ENCODE results near the gene KASH5. TPM values are rescaled to one million over a fixed set of nuclear protein-coding genes. Genes with fewer than 3 reads are reported as not detected.

Gene KASH5
- total and polyA plus RNA-seq, 2 of the 4 experiments (the other 2 are of a cell fraction): not detected

- H2BK15ac ChIP-seq (ENCODE audit: low read depth, low read length): no peak within 1 kb of the TSS
- H4K5ac ChIP-seq (ENCODE audit: low read depth, low read length): no peak within 1 kb of the TSS
- H4K20me1 ChIP-seq (ENCODE audit: insufficient read depth, low read length): no peaks in the 10 kb centered on the region
- H3K18ac ChIP-seq (ENCODE audit: low read depth, low read length): no peak within 1 kb of the TSS
- H4K91ac ChIP-seq (ENCODE audit: insufficient read depth, low read depth, low read length): no peak within 1 kb of the TSS
- intact Hi-C loops (cut with micrococcal nuclease): no loop called here
- dilution Hi-C loops (cut with HindIII; ENCODE audit: low sequenced_read_pairs, unreplicated experiment): no loop called here
- ChIA-PET POLR2A (ENCODE audit: unreplicated experiment) (no interaction called here), CTCF (no interaction called here)
- H3K4me3 ChIP-seq (ENCODE audit: insufficient read depth, low read depth, low read length): no peak within 1 kb of the TSS
- no peak within 1 kb of the TSS for H3K27ac ChIP-seq (ENCODE audit: insufficient read depth, low read length)
- WGBS, 2 experiments (ENCODE audit: extremely low coverage in 2 of 2, insufficient read length in 1 of 2): 43% methylated on average over 3 of the region's 7 CpGs; no CpG with 5 or more reads in 1 of the 2 experiments
- ATAC-seq (ENCODE audit: low read depth): no peak
- H2BK5ac ChIP-seq (ENCODE audit: low read depth, low read length, poor library complexity, severe bottlenecking): no peak within 1 kb of the TSS
- no peak within 1 kb of the TSS for H3K4me2 ChIP-seq (ENCODE audit: low read depth, low read length)
- no peak within 1 kb of the TSS for H3K4ac ChIP-seq (ENCODE audit: low read depth, low read length)
- H2AFZ ChIP-seq (replicated peaks; ENCODE audit: low read length, poor library complexity): no peak within 1 kb of the TSS
- no peak within 1 kb of the TSS for H3K23ac ChIP-seq (ENCODE audit: low read depth, low read length)
- no peak within 1 kb of the TSS for H3K14ac ChIP-seq (replicated peaks; ENCODE audit: low read depth, low read length)
- no peak within 1 kb of the TSS for H2BK120ac ChIP-seq (ENCODE audit: low read depth, low read length)
- no peak within 1 kb of the TSS for H2AK9ac ChIP-seq (replicated peaks; ENCODE audit: low read depth, low read length, poor library complexity)
- H4K8ac ChIP-seq (ENCODE audit: low read depth in 2 of 2, low read length in 2 of 2): no peak within 1 kb of the TSS
- H3K9me1 ChIP-seq (ENCODE audit: insufficient read depth, low read length): no peaks in the 10 kb centered on the region
- no peak within 1 kb of the TSS for H2BK20ac ChIP-seq (ENCODE audit: low read depth, low read length)
- no peak for TF ChIP-seq RFX5 (IDR thresholded peaks at IDR 0.05; ENCODE audit: low read depth, low read length)
- no peak for TF ChIP-seq BHLHE40 (IDR thresholded peaks at IDR 0.05; ENCODE audit: low read depth, low read length)
- no peak for TF ChIP-seq CEBPB (IDR thresholded peaks at IDR 0.05; ENCODE audit: low read depth, low read length)
- TF ChIP-seq RCOR1 (IDR thresholded peaks at IDR 0.05; ENCODE audit: insufficient replicate concordance, low read length): no peak
- TF ChIP-seq ELK1 (IDR thresholded peaks at IDR 0.05; ENCODE audit: borderline replicate concordance, low read depth, low read length): no peak
- no peak for TF ChIP-seq SMC3 (IDR thresholded peaks at IDR 0.05; ENCODE audit: low read depth, low read length)
- no peak for TF ChIP-seq CHD1 (IDR thresholded peaks at IDR 0.05; ENCODE audit: low read depth, low read length)
- no peak for TF ChIP-seq RAD21 (IDR thresholded peaks at IDR 0.05; ENCODE audit: low read length)
- TF ChIP-seq MAFK (IDR thresholded peaks at IDR 0.05; ENCODE audit: low read depth, low read length): no peak
- no peak for TF ChIP-seq POLR2A (IDR thresholded peaks at IDR 0.05; ENCODE audit: low read depth, low read length)
- no peak for TF ChIP-seq MXI1 (IDR thresholded peaks at IDR 0.05; ENCODE audit: borderline replicate concordance, low read depth, low read length)
- no peak for TF ChIP-seq USF2 (IDR thresholded peaks at IDR 0.05; ENCODE audit: low read depth, low read length)
- no peak for TF ChIP-seq FOS (IDR thresholded peaks at IDR 0.05; ENCODE audit: low read depth, low read length)
- no peak for TF ChIP-seq CTCF (conservative IDR thresholded peaks at IDR 0.05; ENCODE audit: low read depth, low read length)
- no peak for TF ChIP-seq MAZ (IDR thresholded peaks at IDR 0.05; ENCODE audit: borderline replicate concordance, low read depth, low read length)
- no peak for TF ChIP-seq NFE2L2 (IDR thresholded peaks at IDR 0.05; ENCODE audit: low read depth, low read length)
- H3K4me1 ChIP-seq (ENCODE audit: control insufficient read depth, insufficient read depth, low read length): peaks cover 2% of the 10 kb centered on the region; the same call in 1 of the 2 replicates
- H3K36me3 ChIP-seq (ENCODE audit: control insufficient read depth, insufficient read depth, low read length): no peaks in the 10 kb centered on the region
- no peak within 1 kb of the TSS for H3K56ac ChIP-seq (ENCODE audit: extremely low read depth, insufficient read depth, low read length)
- H2AK5ac ChIP-seq (ENCODE audit: low read depth, low read length): no peak within 1 kb of the TSS
- BruUV-seq (replicated peaks): no TSS peak
- in situ Hi-C loops (cut with MboI; ENCODE audit: low sequenced_read_pairs): no loop called here
- no peak within 1 kb of the TSS for H3K9ac ChIP-seq (ENCODE audit: low read depth, low read length)
- H3K79me1 ChIP-seq (ENCODE audit: low read depth in 1 of 2, low read length in 2 of 2): no peaks in the 10 kb centered on the region
- no peak for DNase-seq
- H3K27me3 ChIP-seq (ENCODE audit: control insufficient read depth, insufficient read depth, low read length): peaks cover 93% of the 10 kb centered on the region
- H3K9me3 ChIP-seq (ENCODE audit: control insufficient read depth, insufficient read depth, low read length): peaks cover 2% of the 10 kb centered on the region; the same call in 1 of the 2 replicates
Observed at GRCh38 chr19:49425178-49425577, 37.1 kb downstream of the KASH5 start, which contains the start of gene GFY. Gene GFY (plus strand): TSS chr19:49425388. CDS start chr19:49426431, 1,043 bp downstream.

All from IMR-90 (cell line).